Uterus (tissue), 2 donors: ENCODE data around the gene PRSS27.

Experiments used
- CTCF ChIP-seq, 4 experiments: fragments of 200-600 bp in 2 of 4; fragments of 450-650 bp in 2 of 4; sonication (generic) in 2 of 4; IDR thresholded peaks; one replicate each; pipeline ENCODE4 v1.5.1; 2016 to 2019; ENCODE audit warnings: antibody characterized with exemption in 4 of 4, mild to moderate bottlenecking in 2 of 4, moderate library complexity in 1 of 4
- POLR2A ChIP-seq, 2 donors: fragments of 450-650 bp; IDR thresholded peaks; one replicate each; pipeline ENCODE4 v1.6.1; 2016; ENCODE audit warnings: antibody characterized with exemption in 2 of 2, mild to moderate bottlenecking in 1 of 2, moderate library complexity in 1 of 2

- TF ChIP-seq CTCF (IDR thresholded peaks at IDR 0.05) (no peak), POLR2A (IDR thresholded peaks at IDR 0.05) (no peak)
Measured at GRCh38 chr16:2761886-2762583, 42.0 kb upstream of the PRSS27 start.
